ENCODE measurements around the gene TMEM248. TPM values are rescaled to one million over a fixed set of nuclear protein-coding genes. Genes with fewer than 3 reads are reported as not detected.
"Not testable (repeated sequence)": the region's sequence is repeated elsewhere in the genome, so short reads cannot be mapped to it uniquely, and the experiment has no call there.

Gene TMEM248
- total and polyA plus RNA-seq, 2 of the 8 experiments (the other 6 are each of a cell fraction or from before 2014, with no cell fraction given), result 63.6 to 126 TPM

DNA sequence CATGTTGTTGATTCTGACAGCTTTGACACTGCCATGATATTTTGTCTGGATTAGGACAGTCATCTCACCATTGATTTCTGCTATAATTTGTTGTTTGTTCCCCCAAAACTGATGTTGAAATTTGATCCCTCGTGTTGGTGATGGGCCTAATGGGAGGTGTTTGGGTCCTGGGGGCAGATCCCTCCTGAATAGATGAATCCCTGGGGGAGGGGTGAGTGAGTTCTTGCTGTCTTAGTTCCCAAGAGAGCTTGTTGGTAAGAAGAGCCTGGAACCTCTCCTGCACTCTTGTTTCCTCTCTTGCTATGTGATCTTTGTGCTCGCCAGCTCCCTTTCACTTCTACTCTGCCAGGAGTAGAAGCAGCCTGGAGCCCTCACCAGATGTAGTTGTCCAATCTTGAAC, 83.1 kb downstream of the TMEM248 start:
- H2BK5ac ChIP-seq (ENCODE audit: low read depth, low read length); H3K9me3 ChIP-seq (ENCODE audit: insufficient read depth in 2 of 2, low read depth in 1 of 2, low read length in 1 of 2); H4K8ac ChIP-seq (ENCODE audit: extremely low read depth, insufficient read depth, low read length); H4K91ac ChIP-seq (replicated peaks; ENCODE audit: insufficient read length, low read length); H3K4me3 ChIP-seq (ENCODE audit: extremely low read depth in 1 of 4, insufficient read depth in 2 of 4, low read depth in 3 of 4, low read length in 4 of 4); H3K23ac ChIP-seq (ENCODE audit: insufficient read length); H2BK120ac ChIP-seq (replicated peaks; ENCODE audit: low read depth, low read length); H3K79me1 ChIP-seq (ENCODE audit: low read depth, low read length); H3K56ac ChIP-seq (replicated peaks; ENCODE audit: insufficient read length, low read depth, low read length); H3K14ac ChIP-seq (ENCODE audit: insufficient read length); H2AFZ ChIP-seq (ENCODE audit: low read length); DNase-seq (ENCODE audit: low read depth in 1 of 2, low spot score in 2 of 2); H3K36me3 ChIP-seq (ENCODE audit: control insufficient read depth in 2 of 4, insufficient read depth in 4 of 4, low read length in 3 of 4); H3K27me3 ChIP-seq (replicated peaks in 1 of 4; ENCODE audit: control insufficient read depth in 3 of 4, extremely low read depth in 1 of 4, insufficient read depth in 3 of 4, low read length in 3 of 4); H3K4me1 ChIP-seq (replicated peaks in 1 of 4; ENCODE audit: control insufficient read depth in 3 of 4, insufficient read depth in 4 of 4, low read length in 3 of 4); H3K18ac ChIP-seq (ENCODE audit: extremely low read depth, low read length); H3K79me2 ChIP-seq (ENCODE audit: control insufficient read depth in 1 of 2, insufficient read depth in 2 of 2, low read length in 2 of 2); H2BK20ac ChIP-seq (ENCODE audit: low read length); H3K9ac ChIP-seq (replicated peaks in 1 of 4; ENCODE audit: extremely low read depth in 1 of 4, low read depth in 3 of 4, low read length in 3 of 4); H4K20me1 ChIP-seq (replicated peaks in 1 of 2; ENCODE audit: control insufficient read depth in 1 of 2, insufficient read depth in 2 of 2, low read length in 2 of 2); H3K4me2 ChIP-seq (ENCODE audit: insufficient read depth in 1 of 2, low read depth in 2 of 2, low read length in 2 of 2); H2BK12ac ChIP-seq (ENCODE audit: low read depth, low read length); H4K5ac ChIP-seq (ENCODE audit: insufficient read length, low read depth, low read length); H2BK15ac ChIP-seq (ENCODE audit: low read length); H3K27ac ChIP-seq (ENCODE audit: low read depth, low read length); H3K23me2 ChIP-seq (ENCODE audit: low read depth, low read length); H2AK5ac ChIP-seq (ENCODE audit: low read depth, low read length); H3K4ac ChIP-seq (replicated peaks; ENCODE audit: insufficient read length, low read depth, low read length); FAIRE-seq: not testable (repeated sequence)
- POLR2A ChIA-PET (ENCODE audit: partially characterized antibody), result interaction anchor here (0.8 kb wide), 1 partner anchor 252 kb away, joined by 3 read pairs; no protein-coding TSS in a partner anchor
- 80% methylated on average over 2 of the region's 2 CpGs; no CpG with 5 or more reads in 1 of the 2 experiments for WGBS, 2 experiments (ENCODE audit: extremely low coverage in 1 of 2, insufficient coverage in 1 of 2, insufficient read length in 1 of 2, insufficient replicate concordance in 2 of 2, low coverage in 1 of 2, low lambda C conversion rate in 2 of 2, missing lambda C conversion rate in 1 of 2)
- CTCF ChIA-PET (ENCODE audit: partially characterized antibody), result interaction anchor here (0.6 kb wide), 1 partner anchor 35 kb away, joined by 3 read pairs; no protein-coding TSS in a partner anchor

Data from H1 (cell line).